NCI-H2196 treated with DMSO at 0.1 percent for 48 hours (cell line): ENCODE measurements around the gene MXRA8.

Source experiments
- DNase-seq: peaks from one replicate; lab custom pipeline; 2025; ENCODE audit not compliant: unreplicated experiment; lab: John Stamatoyannopoulos, UW

MXRA8 gene

DNA sequence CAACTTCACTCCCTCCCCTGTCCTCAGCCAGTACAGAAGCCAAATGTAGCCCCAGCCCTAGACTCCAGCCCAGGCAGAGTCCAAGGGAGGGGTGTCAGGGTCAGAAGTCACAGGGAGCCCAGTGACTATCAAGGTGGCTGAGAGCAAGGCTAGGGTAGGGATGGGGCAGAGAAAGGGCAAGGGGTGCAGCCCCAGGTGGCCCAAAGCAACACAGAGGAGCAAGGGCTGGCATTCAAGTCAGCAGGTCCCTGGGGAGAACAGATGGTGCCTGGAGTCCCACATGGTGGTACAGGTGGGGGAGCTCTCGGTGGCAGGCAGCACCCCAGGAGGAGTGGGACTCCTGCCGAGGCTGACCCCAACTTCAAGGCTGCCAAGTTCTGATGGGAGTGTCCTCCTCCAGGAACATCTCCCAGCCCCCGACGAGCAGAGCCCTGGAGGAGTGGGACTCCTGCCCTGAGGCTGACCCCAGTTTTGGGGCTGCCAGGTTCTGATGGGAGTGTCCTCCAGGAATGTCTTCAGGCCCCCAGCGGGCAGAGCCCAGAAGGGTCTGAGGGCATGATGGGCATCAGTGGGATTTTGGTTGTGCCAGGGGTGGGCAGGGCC is 5.5 kb downstream of the MXRA8 start:
- DNase-seq, result no peak

DNA sequence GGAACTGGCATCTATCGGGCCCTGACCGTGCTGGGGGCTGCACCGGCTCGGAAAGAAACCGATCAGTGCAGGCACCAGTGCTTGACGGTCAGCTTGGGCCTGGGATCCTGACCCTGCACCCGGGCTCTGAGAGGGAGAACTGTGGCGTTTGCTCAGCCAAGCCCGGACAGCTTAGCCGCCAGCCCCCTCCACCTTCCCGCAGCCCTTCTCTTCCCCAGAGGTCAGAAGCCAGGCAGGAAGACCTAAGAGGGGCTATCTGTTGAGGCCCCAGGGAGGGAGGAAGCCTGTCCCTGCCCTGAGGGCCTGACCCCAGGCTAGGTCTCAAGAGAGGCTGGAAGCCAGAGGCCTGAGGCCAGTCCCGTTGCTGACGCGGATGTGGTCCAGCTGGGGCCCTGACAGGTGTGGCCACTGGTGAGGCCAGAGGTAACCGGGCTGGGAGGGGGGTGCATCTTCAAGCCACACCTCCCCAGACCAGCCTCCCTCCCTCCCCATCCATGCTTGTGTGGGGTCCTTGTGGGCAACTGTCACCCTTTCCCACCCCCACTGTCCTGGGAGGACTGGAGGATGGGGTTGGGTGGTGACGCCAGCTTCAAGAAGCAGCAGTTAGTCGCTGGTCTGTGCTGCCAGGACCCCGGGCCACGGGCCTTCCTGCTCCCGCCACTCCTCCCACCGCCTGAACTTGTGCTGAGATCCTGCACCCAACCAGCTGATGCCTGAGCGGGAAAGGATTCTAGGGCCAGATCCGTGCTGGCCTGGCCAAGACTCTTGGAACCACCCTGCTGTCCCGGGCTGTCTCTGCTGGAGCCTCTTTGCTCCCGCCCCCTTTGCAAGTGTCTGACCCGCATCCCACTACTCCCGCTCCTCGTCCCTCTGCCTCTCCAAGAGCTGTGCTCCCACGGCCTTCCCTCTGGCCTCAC is 6.6 kb downstream of the MXRA8 start:
- no peak for DNase-seq

DNA sequence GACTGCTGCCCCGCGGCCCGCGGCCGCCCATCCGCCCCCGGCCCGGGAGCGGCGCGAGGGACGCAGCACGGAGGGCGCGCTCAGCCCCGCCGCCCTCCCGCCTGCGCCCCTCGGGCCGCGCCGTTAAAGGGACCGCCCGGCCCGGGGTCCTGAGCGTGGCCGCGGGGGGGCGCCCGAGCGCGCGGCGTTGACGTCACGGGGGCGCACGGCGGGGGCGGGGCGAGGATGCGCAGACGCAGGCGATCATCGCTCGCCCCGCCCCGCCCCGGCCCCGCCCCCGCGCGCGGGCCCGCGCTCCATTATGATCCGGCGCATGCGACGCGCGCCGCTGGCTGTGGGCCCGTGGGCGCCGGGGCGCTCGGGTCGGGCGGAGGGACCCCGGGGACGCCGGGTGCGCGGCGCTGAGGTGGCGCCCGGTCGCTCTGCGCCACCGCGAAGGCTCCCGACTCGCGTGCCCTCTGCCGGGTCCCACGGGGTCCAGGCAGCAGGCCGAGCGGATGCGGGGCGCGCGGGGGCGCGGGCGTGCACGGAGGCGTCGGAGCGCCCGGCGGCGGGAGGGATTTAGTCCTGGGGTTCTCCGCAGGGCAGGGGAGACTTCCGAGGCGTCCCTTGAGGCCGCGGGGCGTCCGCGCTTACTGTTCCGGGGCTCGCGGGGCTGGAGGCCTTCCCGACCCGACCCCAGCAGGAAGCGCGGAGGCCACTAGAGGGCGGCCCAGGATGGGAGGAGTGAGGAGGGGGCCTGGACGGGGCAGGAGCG is 8.9 kb downstream of the MXRA8 start, which contains the start of gene DVL1:
Gene DVL1, minus strand, starts transcription at position 163 of the 757 bp plus-strand sequence. CDS start 353 bp downstream, outside the sequence.
- peak; percentile 28 for DNase-seq

DNA sequence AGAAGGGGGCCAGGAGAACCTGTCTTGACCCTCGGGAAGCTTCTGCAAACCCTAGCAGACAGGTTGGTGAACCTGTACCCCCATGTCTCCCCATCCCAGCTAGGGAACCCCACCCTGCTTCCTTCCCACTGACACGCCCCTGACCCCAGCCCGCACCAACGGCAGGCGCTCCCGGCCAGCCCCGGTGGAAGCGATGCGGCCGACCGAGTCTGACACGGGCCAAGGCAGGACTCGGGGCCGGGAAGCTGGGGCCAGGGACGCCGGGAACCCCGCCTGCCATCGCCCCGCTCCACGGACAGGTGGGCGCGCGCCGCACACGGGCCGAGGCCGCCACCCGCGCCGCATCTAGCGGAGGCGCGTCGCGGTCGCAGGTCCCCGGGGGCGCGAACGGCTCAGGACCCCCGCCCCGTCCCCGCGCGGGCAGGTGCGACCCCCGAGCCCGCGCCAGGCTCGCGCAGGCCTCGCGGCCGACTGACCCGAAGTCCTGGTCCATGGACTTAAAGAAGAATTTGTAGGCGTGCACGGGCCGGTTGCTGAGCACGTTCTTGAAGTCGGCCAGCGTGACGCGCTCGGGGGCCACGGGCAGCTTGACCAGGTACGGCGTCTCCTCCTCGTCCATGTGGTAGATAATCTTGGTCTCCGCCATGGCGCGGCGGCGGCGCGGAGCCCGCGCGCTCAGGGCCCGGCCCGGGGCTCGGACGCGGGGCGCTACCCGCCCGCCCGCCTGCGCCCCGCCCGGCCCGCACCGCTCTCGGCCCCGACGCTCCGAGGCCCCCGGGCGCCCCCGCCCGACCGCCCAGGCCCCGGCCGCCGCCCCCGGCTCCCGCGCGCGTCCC is 9.7 kb downstream of the MXRA8 start:
- no peak for DNase-seq

DNA sequence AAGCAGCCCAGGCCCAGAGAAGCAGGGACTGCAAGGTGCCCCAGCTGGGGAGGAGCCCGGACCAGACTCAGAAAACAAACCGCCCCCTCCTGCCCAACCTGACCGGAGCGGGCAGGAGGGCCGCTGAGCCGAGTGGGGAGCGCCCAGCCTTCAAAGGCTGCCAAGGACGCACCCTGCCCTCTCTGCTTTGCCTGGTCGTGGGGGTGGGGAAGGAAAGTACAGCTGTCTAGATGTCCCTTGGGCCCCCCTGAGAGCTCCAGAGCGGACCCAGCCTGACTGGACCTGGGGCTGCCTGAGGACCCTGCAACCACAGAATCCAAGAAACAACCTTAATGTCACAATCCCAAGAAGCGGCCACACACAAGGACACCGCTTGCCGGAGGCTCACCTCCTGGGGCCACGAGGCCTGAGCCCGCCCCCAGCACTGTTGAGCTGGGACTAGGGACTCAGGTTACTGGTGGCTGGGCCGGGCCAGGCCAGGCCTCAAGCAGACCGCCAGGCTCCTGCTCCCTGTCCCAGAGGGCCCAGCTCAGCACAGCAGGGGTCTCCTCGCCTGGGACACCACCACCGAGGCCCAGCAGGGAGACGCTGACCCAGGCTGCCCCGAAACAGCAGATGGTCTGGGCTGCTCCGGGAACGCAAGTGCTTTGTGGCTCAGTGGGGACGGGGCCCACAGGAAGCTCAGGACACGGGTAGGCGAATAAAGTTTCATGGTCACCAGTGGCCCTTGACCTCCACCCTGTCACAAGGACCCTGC is 10.5 kb downstream of the MXRA8 start:
- DNase-seq, result no peak

- no peak for DNase-seq
These were observed 11.2 kb downstream of the MXRA8 start for GRCh38 chr1:1347026-1347595.

DNA sequence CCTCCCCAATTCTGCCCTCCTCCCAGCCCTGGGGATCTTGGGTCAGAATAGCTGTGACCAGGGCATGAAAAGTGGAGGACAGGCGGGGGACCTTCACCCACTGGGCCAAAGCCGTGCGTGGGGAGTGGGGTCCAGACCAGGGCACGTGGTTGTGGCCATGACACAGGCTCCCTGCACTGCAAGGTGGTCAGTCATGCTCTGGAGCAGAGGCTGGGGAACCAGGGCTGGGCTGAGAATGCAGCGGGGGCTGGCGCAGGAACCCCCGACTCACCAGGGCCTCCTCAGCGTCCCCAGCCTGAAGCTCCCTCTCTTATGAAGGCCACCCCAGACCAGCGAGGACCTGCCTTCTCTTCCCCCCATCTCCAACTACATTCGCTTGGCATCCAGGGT is 11.9 kb downstream of the MXRA8 start:
- DNase-seq, result no peak

DNA sequence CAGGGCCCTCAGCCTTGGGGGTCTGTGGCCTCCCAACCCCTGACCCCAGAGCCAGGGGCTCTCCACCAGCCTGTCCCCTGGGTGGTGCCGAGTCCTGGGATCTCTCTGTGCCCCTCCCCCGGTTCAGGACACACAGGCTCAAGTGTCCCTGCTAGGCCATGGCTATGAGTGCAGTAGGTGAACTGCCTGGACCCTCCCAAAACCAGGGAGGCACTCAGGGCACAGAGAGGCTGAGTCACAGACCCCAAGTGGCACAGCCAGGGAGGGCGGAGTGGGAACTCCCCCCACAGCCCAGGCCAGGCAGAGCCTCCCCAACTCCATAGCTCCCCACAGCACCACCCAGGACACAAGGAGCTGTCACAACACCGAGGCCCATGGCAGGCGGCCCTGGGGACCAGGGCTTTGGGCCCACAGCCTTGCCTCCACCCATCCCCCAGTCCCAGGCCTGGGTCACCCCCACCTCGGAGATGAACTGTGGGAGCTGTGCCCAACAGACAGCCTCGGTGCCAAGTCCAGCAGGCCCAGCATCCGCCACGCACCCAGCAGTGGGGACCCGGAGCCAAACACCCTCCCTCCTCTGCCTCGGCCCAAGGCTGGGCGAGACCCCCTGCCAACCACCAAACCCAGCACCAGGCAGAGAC is 12.4 kb downstream of the MXRA8 start:
- no peak for DNase-seq

DNA sequence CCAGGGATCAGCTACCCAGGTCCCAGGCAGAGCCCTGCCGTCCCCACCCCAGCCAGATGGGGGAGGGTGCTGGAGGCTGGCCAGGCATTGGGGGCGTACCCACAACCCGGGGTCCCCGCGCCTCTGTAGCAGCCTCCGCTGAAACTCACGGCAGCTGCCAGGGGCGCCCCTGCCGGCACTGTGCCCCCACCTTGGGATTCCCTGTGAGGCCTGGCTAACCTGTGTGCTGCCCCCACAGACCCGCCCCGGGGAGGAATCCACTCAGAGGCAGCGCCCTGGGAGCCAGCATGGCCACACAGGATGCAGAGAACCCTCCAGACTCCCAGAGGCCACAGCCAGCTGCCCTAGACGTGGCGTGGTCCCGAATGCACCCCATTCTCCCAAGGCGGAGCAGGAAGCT is 13.0 kb downstream of the MXRA8 start:
- no peak for DNase-seq

DNA sequence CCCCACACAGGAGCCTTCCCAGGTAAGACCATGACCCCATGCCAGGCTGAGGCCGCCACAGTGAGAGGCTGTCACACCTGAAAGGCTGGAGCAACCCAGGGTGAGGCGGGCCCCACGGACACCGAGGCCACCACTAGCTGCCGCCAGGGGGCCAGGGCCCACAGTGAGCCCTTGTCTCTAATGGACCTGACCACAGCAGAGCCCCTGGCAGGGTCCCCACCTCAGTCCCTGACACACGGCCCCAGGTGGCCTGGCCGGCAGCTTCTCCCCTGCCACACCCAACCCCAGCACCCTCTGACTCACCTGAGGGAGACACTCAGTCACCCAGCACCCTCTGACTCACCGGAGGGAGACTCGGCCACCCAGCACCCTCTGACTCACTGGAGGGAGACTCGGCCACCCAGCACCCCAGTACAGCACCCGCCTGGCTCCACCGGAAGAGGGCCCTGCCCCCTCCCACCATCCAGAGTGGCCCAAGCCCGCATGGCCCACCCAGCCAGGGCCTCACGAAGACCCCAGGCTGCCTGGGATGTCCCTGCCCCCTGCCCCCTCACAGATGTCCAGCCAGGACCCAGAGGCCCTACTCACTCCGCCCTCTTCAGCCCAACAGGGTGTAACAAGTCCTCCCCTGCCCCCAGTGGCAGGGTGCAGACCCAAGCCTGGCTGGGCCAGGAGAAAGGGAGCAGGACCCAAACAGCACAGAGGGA is 13.5 kb downstream of the MXRA8 start:
- no peak for DNase-seq

DNA sequence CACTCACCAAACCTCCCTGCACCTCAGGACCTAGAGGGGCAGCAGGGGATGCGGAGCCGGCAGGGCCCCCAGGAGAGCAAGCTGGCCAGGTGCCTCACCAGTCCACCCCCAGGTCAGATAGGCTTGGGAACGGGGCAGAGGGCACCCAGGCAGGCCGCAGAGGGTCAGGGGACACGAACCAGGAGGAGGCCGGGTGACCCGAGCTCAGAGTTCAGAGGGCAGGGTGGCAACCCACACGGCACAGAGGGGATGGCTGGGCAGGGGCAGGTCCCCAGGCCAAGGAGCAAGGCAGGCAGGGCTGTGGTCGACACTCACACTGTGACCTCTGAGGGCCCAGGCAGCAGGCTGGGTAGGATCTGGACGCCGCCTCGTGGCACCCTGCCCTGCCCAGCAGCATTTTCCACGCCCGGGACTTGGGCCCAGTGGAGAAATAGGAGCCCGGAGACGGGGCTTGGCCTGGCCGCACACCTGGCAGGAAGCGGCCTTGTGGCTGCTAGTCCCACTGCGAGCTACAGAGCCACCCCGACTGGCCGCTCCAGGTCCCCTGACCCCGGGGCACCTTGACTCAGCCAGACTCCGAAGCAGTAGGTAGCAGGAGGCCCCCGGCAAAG is 14.4 kb downstream of the MXRA8 start:
- DNase-seq, result no peak

GRCh38 chr1:1342584-1343115 is 15.7 kb downstream of the MXRA8 start:
- DNase-seq, result no peak

DNA sequence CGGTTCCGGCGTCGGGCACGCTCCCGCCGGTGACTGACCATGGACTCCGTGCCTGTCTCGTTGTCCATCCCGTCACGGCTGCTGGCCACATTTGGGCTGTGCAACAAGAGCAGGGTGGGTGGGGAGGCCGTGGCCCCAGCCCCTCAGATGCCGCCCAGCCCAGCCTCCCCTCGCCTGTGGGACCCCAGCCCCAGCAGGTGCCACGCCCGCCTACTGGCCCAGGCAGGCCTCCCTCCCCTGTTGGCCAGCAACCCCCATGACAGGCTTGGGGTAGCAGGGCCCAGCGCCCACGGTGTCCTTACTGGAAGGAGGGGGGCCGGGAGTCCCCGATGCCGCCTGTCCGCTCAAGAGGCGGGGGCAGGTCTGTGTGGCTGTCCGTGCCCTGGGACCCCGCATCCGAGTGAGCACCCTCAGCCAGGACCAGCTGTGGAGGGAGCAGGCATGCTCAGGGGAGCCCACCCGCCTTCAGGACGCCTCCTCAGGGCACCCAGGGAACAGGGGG is 16.2 kb downstream of the MXRA8 start:
- no peak for DNase-seq

- no peak for DNase-seq
These were observed 16.8 kb downstream of the MXRA8 start for GRCh38 chr1:1341549-1342021.

GRCh38 chr1:1340791-1341548 is 17.4 kb downstream of the MXRA8 start:
- DNase-seq, result no peak

DNA sequence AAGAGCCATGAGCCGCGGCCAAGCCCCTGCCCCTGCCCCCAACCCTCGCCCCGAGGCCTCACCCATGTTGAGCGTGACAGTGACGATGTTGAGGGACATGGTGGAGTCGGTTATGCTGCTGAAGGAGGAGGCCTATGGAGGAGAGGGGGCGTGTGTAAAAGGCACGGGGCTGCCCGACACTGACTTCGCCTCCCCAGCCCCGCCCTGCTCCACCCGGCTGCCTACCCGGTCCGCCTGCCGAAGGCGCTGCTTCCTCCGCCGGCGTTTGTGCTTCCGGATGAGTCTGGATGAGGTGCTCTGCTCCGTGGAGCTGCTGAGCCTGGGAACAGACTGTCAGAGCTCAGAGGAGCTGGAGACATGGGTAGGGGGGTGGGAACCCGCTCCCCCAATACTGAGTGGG is 18.2 kb downstream of the MXRA8 start:
- DNase-seq, result no peak

- no peak for DNase-seq
These were observed 20.1 kb downstream of the MXRA8 start for GRCh38 chr1:1338278-1338677.
